Gastrocnemius medialis (tissue), 4 donors: Measurements from ENCODE around the gene THPO.

Experiments
- CTCF ChIP-seq, 5 experiments: fragments of 450-650 bp in 3 of 5; fragments of 200-600 bp in 2 of 5; sonication (generic) in 2 of 5; IDR thresholded peaks in 4 of 5; conservative IDR thresholded peaks in 1 of 5; 1 replicate in 4 of 5; 2 replicates in 1 of 5; pipeline ENCODE4 v1.5.1; 2016 to 2019; ENCODE audit warnings: antibody characterized with exemption in 5 of 5, mild to moderate bottlenecking in 3 of 5, moderate library complexity in 3 of 5
- POLR2A ChIP-seq, 2 donors: fragments of 450-650 bp; IDR thresholded peaks; one replicate each; pipeline ENCODE4 v1.6.1; 2017; ENCODE audit warnings: antibody characterized with exemption in 2 of 2, mild to moderate bottlenecking in 2 of 2, moderate library complexity in 2 of 2

GRCh38 chr3:184355261-184356040 lies 22.6 kb downstream of the THPO start:
- TF ChIP-seq CTCF (IDR thresholded peaks at IDR 0.05 in 4 of 5, conservative IDR thresholded peaks at IDR 0.05 in 1 of 5) (no peak), POLR2A (IDR thresholded peaks at IDR 0.05) (no peak)
